ENCODE data around the gene ECEL1.

DNA sequence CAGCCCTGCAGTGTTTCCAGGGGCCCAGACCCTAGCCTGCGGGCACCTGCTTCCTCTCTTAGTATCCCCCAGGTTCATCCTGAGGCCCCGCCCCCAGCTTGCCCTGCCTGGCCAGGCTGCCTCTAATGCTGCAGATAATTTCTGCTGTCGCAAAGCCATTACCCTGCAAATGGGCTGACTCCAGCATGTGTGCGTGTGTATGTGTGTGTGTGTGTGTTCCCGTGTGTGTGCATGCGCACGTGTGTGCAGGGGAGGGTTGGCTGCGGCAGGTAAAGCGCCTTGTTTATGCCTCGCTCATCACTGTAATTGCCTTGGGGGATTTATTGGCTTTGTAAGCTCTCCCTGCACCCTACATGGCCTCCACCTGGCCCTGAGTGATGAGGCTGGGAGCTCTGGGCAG, 25.0 kb upstream of the ECEL1 start:
- TF ChIP-seq, protein P1, sequence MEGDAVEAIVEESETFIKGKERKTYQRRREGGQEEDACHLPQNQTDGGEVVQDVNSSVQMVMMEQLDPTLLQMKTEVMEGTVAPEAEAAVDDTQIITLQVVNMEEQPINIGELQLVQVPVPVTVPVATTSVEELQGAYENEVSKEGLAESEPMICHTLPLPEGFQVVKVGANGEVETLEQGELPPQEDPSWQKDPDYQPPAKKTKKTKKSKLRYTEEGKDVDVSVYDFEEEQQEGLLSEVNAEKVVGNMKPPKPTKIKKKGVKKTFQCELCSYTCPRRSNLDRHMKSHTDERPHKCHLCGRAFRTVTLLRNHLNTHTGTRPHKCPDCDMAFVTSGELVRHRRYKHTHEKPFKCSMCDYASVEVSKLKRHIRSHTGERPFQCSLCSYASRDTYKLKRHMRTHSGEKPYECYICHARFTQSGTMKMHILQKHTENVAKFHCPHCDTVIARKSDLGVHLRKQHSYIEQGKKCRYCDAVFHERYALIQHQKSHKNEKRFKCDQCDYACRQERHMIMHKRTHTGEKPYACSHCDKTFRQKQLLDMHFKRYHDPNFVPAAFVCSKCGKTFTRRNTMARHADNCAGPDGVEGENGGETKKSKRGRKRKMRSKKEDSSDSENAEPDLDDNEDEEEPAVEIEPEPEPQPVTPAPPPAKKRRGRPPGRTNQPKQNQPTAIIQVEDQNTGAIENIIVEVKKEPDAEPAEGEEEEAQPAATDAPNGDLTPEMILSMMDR (IDR thresholded peaks at IDR 0.05), result no peak
- TF ChIP-seq, protein P2, sequence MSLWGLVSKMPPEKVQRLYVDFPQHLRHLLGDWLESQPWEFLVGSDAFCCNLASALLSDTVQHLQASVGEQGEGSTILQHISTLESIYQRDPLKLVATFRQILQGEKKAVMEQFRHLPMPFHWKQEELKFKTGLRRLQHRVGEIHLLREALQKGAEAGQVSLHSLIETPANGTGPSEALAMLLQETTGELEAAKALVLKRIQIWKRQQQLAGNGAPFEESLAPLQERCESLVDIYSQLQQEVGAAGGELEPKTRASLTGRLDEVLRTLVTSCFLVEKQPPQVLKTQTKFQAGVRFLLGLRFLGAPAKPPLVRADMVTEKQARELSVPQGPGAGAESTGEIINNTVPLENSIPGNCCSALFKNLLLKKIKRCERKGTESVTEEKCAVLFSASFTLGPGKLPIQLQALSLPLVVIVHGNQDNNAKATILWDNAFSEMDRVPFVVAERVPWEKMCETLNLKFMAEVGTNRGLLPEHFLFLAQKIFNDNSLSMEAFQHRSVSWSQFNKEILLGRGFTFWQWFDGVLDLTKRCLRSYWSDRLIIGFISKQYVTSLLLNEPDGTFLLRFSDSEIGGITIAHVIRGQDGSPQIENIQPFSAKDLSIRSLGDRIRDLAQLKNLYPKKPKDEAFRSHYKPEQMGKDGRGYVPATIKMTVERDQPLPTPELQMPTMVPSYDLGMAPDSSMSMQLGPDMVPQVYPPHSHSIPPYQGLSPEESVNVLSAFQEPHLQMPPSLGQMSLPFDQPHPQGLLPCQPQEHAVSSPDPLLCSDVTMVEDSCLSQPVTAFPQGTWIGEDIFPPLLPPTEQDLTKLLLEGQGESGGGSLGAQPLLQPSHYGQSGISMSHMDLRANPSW (CRISPR knock-in tag; conservative IDR thresholded peaks at IDR 0.05; ENCODE audit: low read depth), result no peak
- TF ChIP-seq TCF7 (CRISPR knock-in tag; IDR thresholded peaks at IDR 0.05; ENCODE audit: low read depth) (no peak), FOXJ3 (CRISPR knock-in tag; IDR thresholded peaks at IDR 0.05; ENCODE audit: borderline replicate concordance) (no peak), JUN (CRISPR knock-in tag; IDR thresholded peaks at IDR 0.05) (no peak), ZNF263 (CRISPR knock-in tag; IDR thresholded peaks at IDR 0.05; ENCODE audit: low read depth) (no peak)
- TF ChIP-seq, protein P3, sequence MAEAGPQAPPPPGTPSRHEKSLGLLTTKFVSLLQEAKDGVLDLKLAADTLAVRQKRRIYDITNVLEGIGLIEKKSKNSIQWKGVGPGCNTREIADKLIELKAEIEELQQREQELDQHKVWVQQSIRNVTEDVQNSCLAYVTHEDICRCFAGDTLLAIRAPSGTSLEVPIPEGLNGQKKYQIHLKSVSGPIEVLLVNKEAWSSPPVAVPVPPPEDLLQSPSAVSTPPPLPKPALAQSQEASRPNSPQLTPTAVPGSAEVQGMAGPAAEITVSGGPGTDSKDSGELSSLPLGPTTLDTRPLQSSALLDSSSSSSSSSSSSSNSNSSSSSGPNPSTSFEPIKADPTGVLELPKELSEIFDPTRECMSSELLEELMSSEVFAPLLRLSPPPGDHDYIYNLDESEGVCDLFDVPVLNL (CRISPR knock-in tag; IDR thresholded peaks at IDR 0.05; ENCODE audit: borderline replicate concordance, low read depth), result no peak
